GM12878 (cell line): ENCODE results near the gene GJA9. TPM values are rescaled to one million over a fixed set of nuclear protein-coding genes. Genes with fewer than 3 reads are reported as not detected.

ENCODE experiments used
- ATAC-seq: fragments of 200-7000 bp; cut with Tn5 transposase; 3 replicates; pipeline ENCODE4 v1.9.1; 2020; ENCODE audit warnings: mild to moderate bottlenecking, moderate library complexity
- BruUV-seq: library from RNA; stranded (reverse); fragments of 400-500 nt; replicated peaks from 2 replicates; lab custom pipeline; 2021; lab: Mats Ljungman, UMichigan
- CTCF ChIA-PET: fragments of 300-600 bp; sonication (Branson Sonifier 250); formaldehyde crosslinking; extraction: SDS; loops from one replicate; lab custom pipeline; 2021; ENCODE audit warnings: inconsistent platforms; lab: Yijun Ruan, JAX
- POLR2A ChIA-PET: fragments of 350-600 bp; formaldehyde crosslinking; extraction: SDS; loops from one replicate; lab custom pipeline; 2021; ENCODE audit warnings: inconsistent platforms; lab: Charles Lee
- RAD21 ChIA-PET: fragments of 300-600 bp; sonication (Branson Sonifier 250); formaldehyde crosslinking; loops from one replicate; lab custom pipeline; 2023; ENCODE audit warnings: antibody characterized with exemption; ENCODE audit not compliant: unreplicated experiment; lab: Charles Lee
- SMC1A ChIA-PET: fragments of 300-600 bp; sonication (Branson Sonifier 250); formaldehyde crosslinking; loops from one replicate; lab custom pipeline; 2023; ENCODE audit not compliant: unreplicated experiment, uncharacterized antibody; lab: Charles Lee
- DNase-seq: peaks from one replicate; pipeline ENCODE4 v3.0.0-alpha.2; 2011; ENCODE audit warnings: low read depth, low spot score
- FAIRE-seq: peaks from 3 replicates; lab custom pipeline; 2011; peaks lifted over from hg19 to GRCh38; lab: Jason Lieb, UNC
- H2AFZ ChIP-seq: 2 replicates; pipeline ENCODE4 v1.6.0; 2011; ENCODE audit warnings: low read depth, low read length, control low read depth; ENCODE audit not compliant: control insufficient read depth
- H3K27ac ChIP-seq: 2 replicates; pipeline ENCODE4 v1.5.1; 2011; ENCODE audit warnings: control low read depth; ENCODE audit not compliant: control insufficient read depth, insufficient read depth
- H3K27me3 ChIP-seq, 2 experiments: replicated peaks in 1 of 2; 2 replicates each; pipeline versions ENCODE4 v1.6.0 to v1.6.1; 2011; ENCODE audit warnings: low read length in 1 of 2; ENCODE audit not compliant: control insufficient read depth in 2 of 2, insufficient read depth in 2 of 2
- H3K36me3 ChIP-seq, 2 experiments: 2 replicates each; pipeline ENCODE4 v1.5.1; 2011; ENCODE audit warnings: low read length in 1 of 2; ENCODE audit not compliant: control insufficient read depth in 2 of 2, insufficient read depth in 2 of 2
- H3K4me1 ChIP-seq: 2 replicates; pipeline ENCODE4 v1.6.1; 2011; ENCODE audit warnings: mild to moderate bottlenecking, low read length, moderate library complexity, mixed read lengths; ENCODE audit not compliant: control insufficient read depth, insufficient read depth
- H3K4me2 ChIP-seq: 2 replicates; pipeline ENCODE4 v1.6.0; 2011; ENCODE audit warnings: control low read depth; ENCODE audit not compliant: control insufficient read depth, insufficient read depth
- H3K4me3 ChIP-seq: fragments of 200-600 bp; sonication (generic); 2 replicates; pipeline ENCODE4 v1.5.1; 2016
- H3K79me2 ChIP-seq: 2 replicates; pipeline ENCODE4 v1.6.0; 2011; ENCODE audit warnings: low read length; ENCODE audit not compliant: control insufficient read depth, insufficient read depth
- H3K9ac ChIP-seq: 2 replicates; pipeline ENCODE4 v1.8.0; 2011; ENCODE audit warnings: low read length, control low read depth, mixed read lengths; ENCODE audit not compliant: control insufficient read depth, insufficient read depth
- H3K9me3 ChIP-seq: replicated peaks from 3 replicates; pipeline ENCODE4 v1.5.1; 2011; ENCODE audit warnings: mild to moderate bottlenecking, low read length; ENCODE audit not compliant: control insufficient read depth, insufficient read depth
- H4K20me1 ChIP-seq: 2 replicates; pipeline ENCODE4 v1.6.0; 2011; ENCODE audit not compliant: control insufficient read depth, insufficient read depth
- CREB1 ChIP-seq: IDR thresholded peaks from 2 replicates; pipeline ENCODE4 v1.6.1; 2012; ENCODE audit warnings: low read depth, mild to moderate bottlenecking, inconsistent platforms
- CREM ChIP-seq: IDR thresholded peaks from 2 replicates; pipeline ENCODE4 v1.6.1; 2014; ENCODE audit warnings: antibody characterized with exemption, low read depth
- DPF2 ChIP-seq: fragments of 450-650 bp; IDR thresholded peaks from 2 replicates; pipeline ENCODE4 v1.6.1; 2017; ENCODE audit warnings: mild to moderate bottlenecking
- EED ChIP-seq: sonication (generic); IDR thresholded peaks from 2 replicates; pipeline ENCODE4 v1.6.1; 2016; ENCODE audit warnings: antibody characterized with exemption, low read depth
- EZH2 ChIP-seq: IDR thresholded peaks from 2 replicates; pipeline ENCODE4 v1.6.1; 2012; ENCODE audit warnings: low read depth, mild to moderate bottlenecking, control low read depth, inconsistent platforms, low read length, borderline replicate concordance; ENCODE audit not compliant: control insufficient read depth
- MEF2A ChIP-seq: IDR thresholded peaks from 2 replicates; pipeline ENCODE4 v1.6.1; 2011; ENCODE audit warnings: low read depth, mild to moderate bottlenecking, low read length, moderate library complexity; ENCODE audit not compliant: insufficient read depth
- NFXL1 ChIP-seq: fragments of 450-650 bp; IDR thresholded peaks from 2 replicates; pipeline ENCODE4 v1.6.1; 2017; ENCODE audit warnings: antibody characterized with exemption, mild to moderate bottlenecking, borderline replicate concordance
- SREBF2 ChIP-seq: IDR thresholded peaks from 2 replicates; pipeline ENCODE4 v1.6.1; 2012; ENCODE audit warnings: mild to moderate bottlenecking, low read length
- STAT3 ChIP-seq: IDR thresholded peaks from 2 replicates; pipeline ENCODE4 v1.6.1; 2011; ENCODE audit warnings: low read depth, low read length, improper control_type of control experiment
- WRNIP1 ChIP-seq: IDR thresholded peaks from 2 replicates; pipeline ENCODE4 v1.6.1; 2011; ENCODE audit warnings: low read depth, low read length, improper control_type of control experiment, borderline replicate concordance
- ZBED1 ChIP-seq: IDR thresholded peaks from 2 replicates; pipeline ENCODE4 v1.6.1; 2016; ENCODE audit warnings: borderline replicate concordance
- WGBS: methylation state at CpG from one replicate; pipeline ENCODE4 v1.1.6; 2016; ENCODE audit warnings: low lambda C conversion rate; ENCODE audit not compliant: insufficient replicate concordance, insufficient coverage; ENCODE audit errors: missing lambda C conversion rate; 5-methylcytosine and 5-hydroxymethylcytosine counted together
- in situ Hi-C: fragments of 300-500 bp; cut with MboI; formaldehyde crosslinking; loops from 9 replicates; pipeline ENCODE4 v1.14.3; 2018; ENCODE audit warnings: mixed read lengths
- intact Hi-C: fragments of 100-400 bp; cut with micrococcal nuclease; formaldehyde crosslinking; loops from one replicate; pipeline ENCODE4 v1.14.2; 2022; ENCODE audit not compliant: unreplicated experiment
- polyA plus RNA-seq, 11 experiments: library from polyadenylated mRNA; depleted of rRNA in 4 of 11; unstranded in 6 of 11; stranded (reverse) in 5 of 11; fragments of >200 nt; fragmentation: Nextera tagmentation in 4 of 11; fragmentation: Illumina TruSeq in 1 of 11; extraction: Ambion mirVana in 4 of 11; extraction: Trizol in 1 of 11; gene quantifications; 1 replicate in 1 of 11; 2 replicates in 10 of 11; pipeline versions ENCODE4 v1.2.1 to v1.2.3, GENCODE V29; 2011 to 2016; ENCODE audit warnings: inconsistent platforms in 2 of 11, missing spikeins in 2 of 11, low read depth in 1 of 11
- total RNA-seq, 4 experiments: library from RNA; depleted of rRNA in 3 of 4; stranded (reverse); fragments of >200 nt in 3 of 4; fragmentation: Illumina TruSeq in 1 of 4; extraction: Trizol in 1 of 4; gene quantifications; 2 replicates each; pipeline versions ENCODE4 v1.2.1 to v1.2.3, GENCODE V29; 2013 to 2021
- TF ChIP-seq, protein P1 (sequence below): fragments of 450-650 bp; IDR thresholded peaks from 2 replicates; pipeline ENCODE4 v1.6.1; 2016; ENCODE audit warnings: mild to moderate bottlenecking, moderate library complexity, borderline replicate concordance
- TF ChIP-seq, protein P2 (sequence below): IDR thresholded peaks from 2 replicates; pipeline ENCODE4 v1.6.1; 2012; ENCODE audit warnings: low read length, inconsistent platforms
- TF ChIP-seq, protein P3 (sequence below): IDR thresholded peaks from 2 replicates; pipeline ENCODE4 v1.6.1; 2011; ENCODE audit warnings: low read depth, mild to moderate bottlenecking, low read length, moderate library complexity, borderline replicate concordance; ENCODE audit errors: extremely low read depth

The GJA9 gene
- total and polyA plus RNA-seq, 10 of the 15 experiments (the other 5 are each of a cell fraction or from before 2014, with no cell fraction given), result 0.13 TPM; not detected in 9

DNA sequence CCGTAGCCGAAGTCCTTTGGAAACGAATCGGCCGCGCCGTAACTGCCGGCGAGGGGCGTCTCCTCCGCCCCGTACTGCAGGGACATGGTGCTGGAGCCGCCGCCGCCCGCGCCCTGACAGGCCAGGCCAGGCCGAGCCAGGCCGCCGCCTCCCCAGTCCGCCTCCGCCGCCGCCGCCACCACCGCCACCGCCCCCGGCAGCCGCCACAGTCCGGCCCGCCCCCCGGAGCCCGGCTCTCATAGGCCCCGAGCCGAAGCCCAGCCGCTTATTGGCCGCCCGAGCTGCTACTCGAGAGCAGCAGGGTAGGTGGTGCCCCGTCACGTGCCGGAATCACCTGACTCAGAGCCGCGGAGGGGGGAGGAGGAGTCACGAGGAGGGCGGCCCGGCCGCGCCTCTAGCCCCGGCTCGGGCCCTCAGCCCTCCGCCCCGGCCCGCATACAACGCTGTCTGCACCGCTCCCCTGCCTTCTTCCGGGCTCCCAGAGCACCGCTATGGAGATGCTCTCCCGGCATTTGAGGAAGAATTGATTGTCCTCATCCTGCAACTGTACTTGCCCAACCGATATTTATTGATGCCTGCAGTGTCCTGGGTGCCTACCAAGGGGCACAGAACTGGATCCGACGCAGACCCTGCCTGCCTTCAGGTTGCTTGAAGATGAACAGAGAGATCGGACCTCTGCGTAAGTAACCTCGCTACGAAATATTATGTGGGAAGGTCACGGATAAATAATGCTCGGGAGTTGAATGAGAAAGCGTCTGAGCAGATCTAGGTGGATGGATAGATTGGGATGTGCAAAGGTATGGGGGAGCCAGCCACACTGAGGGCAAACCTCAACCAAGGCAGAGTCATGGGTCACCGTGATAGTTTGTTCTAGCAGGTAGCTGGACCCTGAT lies 21.6 kb downstream of the GJA9 start, which contains the start of gene RRAGC (continued):
- TF ChIP-seq STAT3 (no peak), NFXL1 (no peak)
- TF ChIP-seq, protein P1, sequence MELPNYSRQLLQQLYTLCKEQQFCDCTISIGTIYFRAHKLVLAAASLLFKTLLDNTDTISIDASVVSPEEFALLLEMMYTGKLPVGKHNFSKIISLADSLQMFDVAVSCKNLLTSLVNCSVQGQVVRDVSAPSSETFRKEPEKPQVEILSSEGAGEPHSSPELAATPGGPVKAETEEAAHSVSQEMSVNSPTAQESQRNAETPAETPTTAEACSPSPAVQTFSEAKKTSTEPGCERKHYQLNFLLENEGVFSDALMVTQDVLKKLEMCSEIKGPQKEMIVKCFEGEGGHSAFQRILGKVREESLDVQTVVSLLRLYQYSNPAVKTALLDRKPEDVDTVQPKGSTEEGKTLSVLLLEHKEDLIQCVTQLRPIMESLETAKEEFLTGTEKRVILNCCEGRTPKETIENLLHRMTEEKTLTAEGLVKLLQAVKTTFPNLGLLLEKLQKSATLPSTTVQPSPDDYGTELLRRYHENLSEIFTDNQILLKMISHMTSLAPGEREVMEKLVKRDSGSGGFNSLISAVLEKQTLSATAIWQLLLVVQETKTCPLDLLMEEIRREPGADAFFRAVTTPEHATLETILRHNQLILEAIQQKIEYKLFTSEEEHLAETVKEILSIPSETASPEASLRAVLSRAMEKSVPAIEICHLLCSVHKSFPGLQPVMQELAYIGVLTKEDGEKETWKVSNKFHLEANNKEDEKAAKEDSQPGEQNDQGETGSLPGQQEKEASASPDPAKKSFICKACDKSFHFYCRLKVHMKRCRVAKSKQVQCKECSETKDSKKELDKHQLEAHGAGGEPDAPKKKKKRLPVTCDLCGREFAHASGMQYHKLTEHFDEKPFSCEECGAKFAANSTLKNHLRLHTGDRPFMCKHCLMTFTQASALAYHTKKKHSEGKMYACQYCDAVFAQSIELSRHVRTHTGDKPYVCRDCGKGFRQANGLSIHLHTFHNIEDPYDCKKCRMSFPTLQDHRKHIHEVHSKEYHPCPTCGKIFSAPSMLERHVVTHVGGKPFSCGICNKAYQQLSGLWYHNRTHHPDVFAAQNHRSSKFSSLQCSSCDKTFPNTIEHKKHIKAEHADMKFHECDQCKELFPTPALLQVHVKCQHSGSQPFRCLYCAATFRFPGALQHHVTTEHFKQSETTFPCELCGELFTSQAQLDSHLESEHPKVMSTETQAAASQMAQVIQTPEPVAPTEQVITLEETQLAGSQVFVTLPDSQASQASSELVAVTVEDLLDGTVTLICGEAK, result peak; percentile 24; the same call in 1 of the 2 replicates

DNA sequence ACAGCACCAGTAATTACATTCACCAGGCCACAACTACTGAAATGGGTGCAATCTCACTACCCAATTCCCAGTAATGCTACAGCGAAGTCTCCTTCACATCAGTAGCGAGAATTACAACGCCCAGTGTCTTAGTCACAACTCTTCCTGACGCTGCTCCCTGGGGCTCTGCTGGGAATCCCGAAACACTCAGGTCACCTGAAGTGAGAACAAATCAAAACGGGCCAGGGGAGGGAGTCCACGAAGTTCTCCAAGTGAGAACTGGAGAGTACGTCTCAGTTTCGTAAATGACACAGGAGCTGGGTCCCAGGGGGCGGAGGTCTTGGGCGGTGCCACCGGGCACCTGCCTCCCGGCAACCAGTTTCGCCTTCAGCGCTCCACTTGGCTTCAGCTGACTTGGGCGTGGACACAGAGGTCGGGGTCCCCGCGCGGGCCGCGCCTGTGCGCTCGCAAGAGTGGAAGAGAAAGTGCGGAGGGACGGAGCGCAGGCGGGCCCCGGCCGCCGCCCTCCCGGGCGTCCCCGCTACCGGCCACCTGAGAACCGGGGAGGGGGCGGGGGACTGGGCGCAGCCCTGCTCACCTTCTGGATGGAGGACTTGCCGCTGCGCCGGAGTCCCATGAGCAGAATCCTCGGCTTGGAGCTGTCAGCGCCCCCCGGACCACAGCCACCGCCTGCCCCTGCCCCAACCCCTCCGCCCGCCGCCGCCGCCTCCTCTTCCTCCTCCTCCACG lies 22.4 kb downstream of the GJA9 start:
- Histone ChIP-seq H3K27ac (peak overlapping the region; percentile 51), H3K4me1 (peaks cover 8% of the 10 kb centered on the region; the same call in 1 of the 2 replicates), H4K20me1 (no peaks in the 10 kb centered on the region), H3K9me3 (no peaks in the 10 kb centered on the region), H3K4me2 (peak overlapping the region; percentile 80), H3K4me3 (peak overlapping the region; percentile 84), H3K9ac (peak overlapping the region; percentile 60; the same call in 1 of the 2 replicates), H3K79me2 (peaks cover 32% of the 10 kb centered on the region), H3K36me3 (peaks cover 0 to 7% of the 10 kb centered on the region in 2 experiments; a peak in 1 of 4 replicates), H3K27me3 (no peaks in the 10 kb centered on the region), H2AFZ (peak overlapping the region; percentile 11)
- no TSS peak for BruUV-seq
- WGBS, result 1% methylated on average over 42 of the region's 51 CpGs
- CTCF ChIA-PET, result no interaction called here
- DNase-seq (no peak), FAIRE-seq (no peak), ATAC-seq (peak; percentile 63)
- SMC1A ChIA-PET, result interaction anchor here (1.0 to 1.9 kb wide), 3 partner anchors 10 to 233 kb away, joined by 3 to 6 read pairs (median 3); no protein-coding TSS in a partner anchor
- in situ Hi-C loops (no loop called here), intact Hi-C loops (loop anchor here (2.0 to 10.0 kb wide), 3 partner anchors 14 to 233 kb away; partner anchors contain the start of genes MYCBP and NDUFS5)
- POLR2A ChIA-PET, result interaction anchor here (1.3 kb wide), 1 partner anchor 134 kb away, joined by 4 read pairs; no protein-coding TSS in a partner anchor
- RAD21 ChIA-PET, result interaction anchor here (0.7 to 1.7 kb wide), 5 partner anchors 8 to 748 kb away, joined by 3 to 5 read pairs (median 3); partner anchors contain the start of genes MYCBP and NDUFS5
- TF ChIP-seq, protein P2, sequence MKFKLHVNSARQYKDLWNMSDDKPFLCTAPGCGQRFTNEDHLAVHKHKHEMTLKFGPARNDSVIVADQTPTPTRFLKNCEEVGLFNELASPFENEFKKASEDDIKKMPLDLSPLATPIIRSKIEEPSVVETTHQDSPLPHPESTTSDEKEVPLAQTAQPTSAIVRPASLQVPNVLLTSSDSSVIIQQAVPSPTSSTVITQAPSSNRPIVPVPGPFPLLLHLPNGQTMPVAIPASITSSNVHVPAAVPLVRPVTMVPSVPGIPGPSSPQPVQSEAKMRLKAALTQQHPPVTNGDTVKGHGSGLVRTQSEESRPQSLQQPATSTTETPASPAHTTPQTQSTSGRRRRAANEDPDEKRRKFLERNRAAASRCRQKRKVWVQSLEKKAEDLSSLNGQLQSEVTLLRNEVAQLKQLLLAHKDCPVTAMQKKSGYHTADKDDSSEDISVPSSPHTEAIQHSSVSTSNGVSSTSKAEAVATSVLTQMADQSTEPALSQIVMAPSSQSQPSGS, result no peak
- TF ChIP-seq MEF2A (no peak), EED (0 out of 2 replicates have a peak, but pooled peaks have one; percentile 32), ZBED1 (no peak), CREB1 (no peak), CREM (0 out of 2 replicates have a peak, but pooled peaks have one; percentile 9), DPF2 (no peak), SREBF2 (no peak), EZH2 (no peak), WRNIP1 (no peak)
- TF ChIP-seq, protein P3, sequence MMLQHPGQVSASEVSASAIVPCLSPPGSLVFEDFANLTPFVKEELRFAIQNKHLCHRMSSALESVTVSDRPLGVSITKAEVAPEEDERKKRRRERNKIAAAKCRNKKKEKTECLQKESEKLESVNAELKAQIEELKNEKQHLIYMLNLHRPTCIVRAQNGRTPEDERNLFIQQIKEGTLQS, result no peak
